ENCODE results near the gene OR2B2.

GRCh38 chr6:27862396-27863066 is 49.7 kb downstream of the OR2B2 start:
- TF ChIP-seq POLR2A (IDR thresholded peaks at IDR 0.05) (no peak), CTCF (IDR thresholded peaks at IDR 0.05) (no peak)
